ENCODE results near the gene DCBLD2. TPM values are rescaled to one million over a fixed set of nuclear protein-coding genes. Genes with fewer than 3 reads are reported as not detected.

DCBLD2 gene
- polyA plus RNA-seq, 1 of the 3 experiments (the other 2 are of a cell fraction): 159 TPM

DNA sequence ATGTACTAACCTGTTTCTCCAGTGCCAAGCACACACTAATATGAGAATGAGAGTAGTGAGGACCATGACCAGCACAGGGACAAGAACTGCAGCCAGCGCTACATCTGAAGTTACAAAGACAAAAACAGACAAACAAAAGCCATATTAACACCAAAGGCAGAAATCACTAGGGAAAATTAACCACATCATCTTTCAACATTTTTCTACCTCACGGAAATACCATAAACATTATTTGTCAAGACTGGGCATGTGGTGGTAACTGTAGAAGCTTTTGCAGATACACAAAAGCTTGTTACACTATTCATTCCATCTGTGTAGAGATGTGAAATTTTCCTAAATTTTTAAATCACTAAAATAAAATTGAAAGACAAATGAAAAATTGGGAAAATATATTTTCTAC, 93.4 kb downstream of the DCBLD2 start:
- ChIA-PET POLR2A (no interaction called here), CTCF (interaction anchor here (0.9 to 1.3 kb wide), 2 partner anchors 10 to 206 kb away, joined by 3 to 4 read pairs; no protein-coding TSS in a partner anchor)
- Histone ChIP-seq H3K27me3 (ENCODE audit: insufficient read depth) (no peaks in the 10 kb centered on the region), H3K36me3 (replicated peaks in 1 of 2; ENCODE audit: control insufficient read depth in 1 of 2, insufficient read depth in 2 of 2, low read length in 1 of 2) (peaks cover 75 to 87% of the 10 kb centered on the region in 2 experiments), H3K79me2 (ENCODE audit: insufficient read depth) (peaks cover 37% of the 10 kb centered on the region; the same call in 1 of the 2 replicates), H2AFZ (ENCODE audit: low read depth) (no peak overlapping the region), H3K9ac (no peak overlapping the region), H3K9me3 (no peaks in the 10 kb centered on the region), H3K4me1 (ENCODE audit: control insufficient read depth in 1 of 2, insufficient read depth in 2 of 2, low read depth in 1 of 2, low read length in 1 of 2) (peaks cover 0 to 5% of the 10 kb centered on the region in 2 experiments; a peak in 2 of 4 replicates), H3K4me3 (ENCODE audit: low read depth in 2 of 2, low read length in 1 of 2) (no peak overlapping the region), H4K20me1 (ENCODE audit: insufficient read depth) (peaks cover 16% of the 10 kb centered on the region; the same call in 1 of the 2 replicates), H3K9me2 (no peaks in the 10 kb centered on the region), H3F3A (replicated peaks; ENCODE audit: insufficient read depth) (peaks cover 71% of the 10 kb centered on the region), H3K27ac (ENCODE audit: low read depth in 2 of 2, low read length in 1 of 2) (no peak overlapping the region), H3K4me2 (no peak overlapping the region)
- DNase-seq: no peak
- WGBS (ENCODE audit: low lambda C conversion rate): 94% methylated on average over 2 of the region's 2 CpGs
- no peak for TF ChIP-seq IRF3 (IDR thresholded peaks at IDR 0.05; ENCODE audit: low read depth, low read length)
- TF ChIP-seq, protein P1, sequence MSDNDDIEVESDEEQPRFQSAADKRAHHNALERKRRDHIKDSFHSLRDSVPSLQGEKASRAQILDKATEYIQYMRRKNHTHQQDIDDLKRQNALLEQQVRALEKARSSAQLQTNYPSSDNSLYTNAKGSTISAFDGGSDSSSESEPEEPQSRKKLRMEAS (IDR thresholded peaks at IDR 0.05; ENCODE audit: low read depth): no peak
- TF ChIP-seq NRF1 (IDR thresholded peaks at IDR 0.05; ENCODE audit: low read depth, low read length): no peak
- no peak for TF ChIP-seq ELF1 (IDR thresholded peaks at IDR 0.05)
- no peak for TF ChIP-seq RAD21 (IDR thresholded peaks at IDR 0.05; ENCODE audit: low read length)
- no peak for TF ChIP-seq TEAD4 (IDR thresholded peaks at IDR 0.05; ENCODE audit: borderline replicate concordance, insufficient read depth)
- TF ChIP-seq NFIC (IDR thresholded peaks at IDR 0.05; ENCODE audit: borderline replicate concordance): no peak
- TF ChIP-seq, protein P2, sequence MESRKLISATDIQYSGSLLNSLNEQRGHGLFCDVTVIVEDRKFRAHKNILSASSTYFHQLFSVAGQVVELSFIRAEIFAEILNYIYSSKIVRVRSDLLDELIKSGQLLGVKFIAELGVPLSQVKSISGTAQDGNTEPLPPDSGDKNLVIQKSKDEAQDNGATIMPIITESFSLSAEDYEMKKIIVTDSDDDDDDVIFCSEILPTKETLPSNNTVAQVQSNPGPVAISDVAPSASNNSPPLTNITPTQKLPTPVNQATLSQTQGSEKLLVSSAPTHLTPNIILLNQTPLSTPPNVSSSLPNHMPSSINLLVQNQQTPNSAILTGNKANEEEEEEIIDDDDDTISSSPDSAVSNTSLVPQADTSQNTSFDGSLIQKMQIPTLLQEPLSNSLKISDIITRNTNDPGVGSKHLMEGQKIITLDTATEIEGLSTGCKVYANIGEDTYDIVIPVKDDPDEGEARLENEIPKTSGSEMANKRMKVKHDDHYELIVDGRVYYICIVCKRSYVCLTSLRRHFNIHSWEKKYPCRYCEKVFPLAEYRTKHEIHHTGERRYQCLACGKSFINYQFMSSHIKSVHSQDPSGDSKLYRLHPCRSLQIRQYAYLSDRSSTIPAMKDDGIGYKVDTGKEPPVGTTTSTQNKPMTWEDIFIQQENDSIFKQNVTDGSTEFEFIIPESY (IDR thresholded peaks at IDR 0.05; ENCODE audit: borderline replicate concordance, low read depth): no peak
- no peak for TF ChIP-seq SIN3A (IDR thresholded peaks at IDR 0.05; ENCODE audit: borderline replicate concordance, low read depth, low read length)
- no peak for TF ChIP-seq FOXM1 (IDR thresholded peaks at IDR 0.05; ENCODE audit: low read depth)
- TF ChIP-seq RXRA (IDR thresholded peaks at IDR 0.05; ENCODE audit: borderline replicate concordance, low read depth): no peak
- no peak for TF ChIP-seq RFX5 (IDR thresholded peaks at IDR 0.05; ENCODE audit: low read length)
- no peak for TF ChIP-seq TCF12 (IDR thresholded peaks at IDR 0.05)
- TF ChIP-seq REST (IDR thresholded peaks at IDR 0.05; ENCODE audit: low read depth, low read length): no peak
- no peak for TF ChIP-seq EZH2phosphoT487 (IDR thresholded peaks at IDR 0.05; ENCODE audit: borderline replicate concordance, low read depth)
- no peak for TF ChIP-seq RCOR1 (IDR thresholded peaks at IDR 0.05; ENCODE audit: low read length)
- TF ChIP-seq, protein P3, sequence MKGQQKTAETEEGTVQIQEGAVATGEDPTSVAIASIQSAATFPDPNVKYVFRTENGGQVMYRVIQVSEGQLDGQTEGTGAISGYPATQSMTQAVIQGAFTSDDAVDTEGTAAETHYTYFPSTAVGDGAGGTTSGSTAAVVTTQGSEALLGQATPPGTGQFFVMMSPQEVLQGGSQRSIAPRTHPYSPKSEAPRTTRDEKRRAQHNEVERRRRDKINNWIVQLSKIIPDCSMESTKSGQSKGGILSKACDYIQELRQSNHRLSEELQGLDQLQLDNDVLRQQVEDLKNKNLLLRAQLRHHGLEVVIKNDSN (IDR thresholded peaks at IDR 0.05; ENCODE audit: borderline replicate concordance, low read depth): no peak
- TF ChIP-seq MXI1 (IDR thresholded peaks at IDR 0.05; ENCODE audit: low read depth, low read length): no peak
- TF ChIP-seq JUND (IDR thresholded peaks at IDR 0.05): no peak
